SKM-1 treated with dmso at 0.1 percent for 144 hours (cell line): ENCODE measurements around the gene CWH43.
A peak's percentile ranks its signal among the peaks of the same experiment; 100 is the strongest.
"Not testable (repeated sequence)": the region's sequence is repeated elsewhere in the genome, so short reads cannot be mapped to it uniquely, and the experiment has no call there.

Experiments used
- DNase-seq: peaks from one replicate; lab custom pipeline; 2025; ENCODE audit not compliant: unreplicated experiment; lab: John Stamatoyannopoulos, UW

CWH43 gene

DNA sequence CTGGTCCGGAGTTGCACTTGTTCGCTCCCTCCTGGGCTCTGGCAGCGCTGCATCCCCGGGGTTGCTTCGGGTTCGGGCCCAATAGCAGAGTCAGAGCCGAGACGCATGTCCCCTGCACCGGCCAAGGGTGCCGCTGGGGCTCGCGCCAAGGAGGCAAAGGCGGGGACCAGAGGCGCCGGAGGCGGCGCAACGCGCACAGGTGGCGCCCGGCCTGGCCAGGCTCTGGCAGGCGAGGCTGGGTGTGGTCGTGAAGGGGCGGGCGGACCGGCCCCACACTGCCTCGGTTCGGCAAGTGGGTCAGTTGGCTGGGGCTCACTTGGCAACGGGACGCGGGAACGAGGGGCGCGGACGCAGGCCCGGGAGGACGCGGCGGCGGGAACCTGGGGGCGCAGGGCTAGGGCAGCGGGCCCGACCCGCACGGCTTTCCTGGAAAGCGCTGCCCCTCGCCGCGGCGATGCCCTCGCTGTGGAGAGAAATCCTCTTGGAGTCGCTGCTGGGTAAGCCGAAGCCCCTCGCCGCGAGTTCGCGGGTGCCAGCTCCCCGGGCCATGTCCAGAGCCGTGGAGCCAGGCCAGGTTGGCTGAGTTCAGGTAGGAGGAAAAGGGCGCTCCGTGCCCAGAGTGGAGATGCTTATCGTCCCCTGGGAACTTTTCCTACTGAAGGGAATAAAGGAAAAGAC, at the start of gene CWH43:
TSS of gene CWH43 (plus strand) at position 300 of the 678 bp plus-strand sequence. CDS start at position 455, 155 bp downstream.
- no peak for DNase-seq

GRCh38 chr4:48937033-48937432, 49.0 kb upstream of the CWH43 start:
- no peak for DNase-seq

GRCh38 chr4:48938831-48939230, 47.2 kb upstream of the CWH43 start:
- no peak for DNase-seq

- DNase-seq: no peak
Measured at GRCh38 chr4:48939785-48940184, 46.3 kb upstream of the CWH43 start.

GRCh38 chr4:48943387-48943786, 42.7 kb upstream of the CWH43 start:
- DNase-seq: no peak

DNA sequence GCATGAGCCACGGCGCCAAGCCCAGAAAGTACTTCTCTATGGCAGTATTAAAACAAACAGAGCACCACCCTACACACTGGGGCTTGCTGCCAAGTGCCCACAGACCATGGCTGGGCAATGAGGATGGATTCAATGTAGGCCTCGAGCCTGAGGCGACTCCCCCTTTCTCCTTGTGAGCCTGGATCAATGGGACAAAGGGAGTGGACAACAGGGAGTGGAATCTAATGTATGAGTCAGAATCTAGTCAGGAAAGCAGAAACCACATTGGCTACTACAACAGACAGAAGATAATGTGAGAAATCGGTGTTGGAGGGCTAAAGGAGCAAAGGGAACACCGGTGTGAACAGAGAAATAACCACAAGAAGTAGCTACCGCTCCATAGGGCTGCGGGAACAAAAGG, 41.8 kb upstream of the CWH43 start:
- DNase-seq: no peak

DNA sequence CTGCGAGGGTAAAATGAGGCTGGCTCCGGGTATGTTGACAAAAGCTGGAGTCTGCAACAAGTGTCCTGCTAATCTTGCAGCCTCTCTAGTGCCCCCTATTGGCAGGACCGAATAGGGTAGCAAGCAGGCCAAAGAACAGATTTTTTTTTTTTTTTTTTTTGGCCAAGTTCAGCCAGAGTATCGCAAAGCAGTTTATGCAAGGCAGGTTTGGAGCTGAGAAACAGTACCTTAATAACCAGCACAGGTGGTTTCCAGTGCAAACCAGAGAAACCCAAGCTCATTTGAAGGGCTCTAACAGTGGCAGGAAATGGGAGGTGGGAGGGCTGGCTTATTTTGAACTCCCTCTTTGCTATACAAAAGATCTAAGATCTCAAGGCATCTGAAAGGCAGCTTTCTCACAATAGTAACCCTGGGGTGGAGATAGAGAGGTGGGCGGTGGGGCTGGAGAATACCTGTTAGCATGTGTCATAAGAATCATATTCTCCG, 41.3 kb upstream of the CWH43 start:
- DNase-seq: peak; percentile 27

DNA sequence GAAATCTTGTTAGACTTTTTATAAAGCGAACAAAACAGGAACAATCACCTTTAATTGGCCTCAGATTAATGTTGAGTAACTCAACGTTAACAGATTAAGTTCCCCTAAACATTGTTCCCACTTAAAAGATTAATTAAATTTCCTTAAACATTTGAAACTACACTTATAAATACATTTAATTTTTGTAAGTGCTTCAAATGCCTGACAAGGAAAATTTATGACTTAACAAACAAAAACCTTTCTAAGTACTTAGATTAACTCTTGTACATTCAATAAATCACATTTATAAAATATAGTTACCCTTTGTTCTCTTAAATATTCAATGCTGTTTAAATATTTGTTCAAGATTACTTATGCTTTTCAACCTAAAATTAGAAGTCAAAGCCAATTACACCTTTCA, 40.1 kb upstream of the CWH43 start:
- no peak for DNase-seq

DNA sequence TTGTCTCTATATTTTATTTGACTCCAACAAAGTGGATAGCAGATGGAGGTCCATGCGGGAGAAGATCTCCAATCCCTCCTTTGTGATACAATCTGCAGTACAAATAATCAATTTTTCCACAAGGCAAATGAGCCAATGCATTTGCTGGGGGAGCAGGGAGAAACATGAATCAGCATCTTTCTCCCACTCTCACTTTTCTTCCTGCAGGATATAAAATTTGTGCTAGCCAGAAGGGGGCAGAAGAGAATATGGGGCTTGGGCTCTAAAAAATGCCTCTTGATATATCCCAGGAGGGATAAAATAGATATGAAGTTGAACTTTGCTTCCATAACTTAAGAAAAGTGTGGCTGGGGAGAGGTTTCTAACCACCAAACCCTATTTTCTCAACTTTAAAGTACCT, 38.3 kb upstream of the CWH43 start:
- no peak for DNase-seq

- no peak for DNase-seq
Measured at GRCh38 chr4:48949086-48949485, 37.0 kb upstream of the CWH43 start.

- no peak for DNase-seq
Measured at GRCh38 chr4:48949518-48950219, 36.4 kb upstream of the CWH43 start.

DNA sequence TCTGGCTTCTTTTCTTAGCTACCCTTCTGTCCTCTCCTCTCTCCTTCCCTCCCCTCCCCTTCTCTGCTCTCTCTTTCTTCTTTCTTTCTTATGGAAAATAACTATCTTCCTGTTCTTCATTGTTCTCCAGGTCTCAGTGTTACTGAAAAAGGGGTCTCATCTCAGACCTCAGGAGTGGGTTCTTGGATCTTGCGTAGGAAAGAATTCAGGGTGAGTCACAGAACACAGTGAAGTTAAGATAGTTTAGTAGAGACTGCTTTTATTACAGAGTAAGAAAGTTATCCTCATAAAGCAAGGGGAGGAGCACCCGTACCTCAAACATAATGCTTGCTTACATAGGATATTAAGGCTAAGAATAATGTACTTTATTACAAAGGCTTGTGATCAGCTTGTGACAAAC, 31.8 kb upstream of the CWH43 start:
- DNase-seq: no peak

GRCh38 chr4:48957366-48957765, 28.7 kb upstream of the CWH43 start:
- DNase-seq: not testable (repeated sequence)

GRCh38 chr4:48958582-48958981, 27.5 kb upstream of the CWH43 start:
- DNase-seq: no peak

DNA sequence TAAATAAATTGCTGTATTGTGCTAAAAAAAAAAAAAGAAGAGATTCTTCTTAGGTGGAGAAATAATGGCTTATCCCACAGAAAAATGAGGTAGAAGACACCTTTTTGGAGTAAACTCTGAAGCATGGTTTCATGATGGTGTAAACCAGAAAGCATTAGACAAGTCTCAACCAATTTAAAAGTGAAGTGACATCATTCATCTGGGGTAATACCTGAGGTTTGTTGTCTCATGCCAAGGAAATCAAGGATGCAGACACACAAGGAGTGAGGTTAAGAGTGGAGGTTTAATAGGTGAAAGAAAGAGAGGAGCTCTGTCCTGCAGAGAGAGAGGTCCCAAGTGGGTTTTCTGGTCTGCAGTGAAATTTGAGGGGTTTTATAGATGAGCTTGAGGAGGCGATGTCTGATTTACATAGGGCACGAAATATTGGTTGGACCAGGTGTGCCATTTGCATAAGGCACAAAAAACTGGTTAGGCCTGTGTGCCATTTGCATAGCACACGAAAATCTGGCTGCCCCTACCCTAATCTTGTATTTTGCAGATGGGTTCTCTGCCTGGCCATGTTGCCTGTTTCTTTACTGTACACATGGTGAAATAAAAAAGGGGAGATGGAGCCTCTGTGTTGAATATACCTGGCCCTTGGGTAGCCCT, 25.0 kb upstream of the CWH43 start:
- no peak for DNase-seq

- DNase-seq: no peak
Measured at GRCh38 chr4:48962636-48963035, 23.4 kb upstream of the CWH43 start.

- DNase-seq: peak; percentile 84
Measured at GRCh38 chr4:48963042-48963679, 22.9 kb upstream of the CWH43 start.

- DNase-seq: no peak
Measured at GRCh38 chr4:48967101-48967500, 19.0 kb upstream of the CWH43 start.

DNA sequence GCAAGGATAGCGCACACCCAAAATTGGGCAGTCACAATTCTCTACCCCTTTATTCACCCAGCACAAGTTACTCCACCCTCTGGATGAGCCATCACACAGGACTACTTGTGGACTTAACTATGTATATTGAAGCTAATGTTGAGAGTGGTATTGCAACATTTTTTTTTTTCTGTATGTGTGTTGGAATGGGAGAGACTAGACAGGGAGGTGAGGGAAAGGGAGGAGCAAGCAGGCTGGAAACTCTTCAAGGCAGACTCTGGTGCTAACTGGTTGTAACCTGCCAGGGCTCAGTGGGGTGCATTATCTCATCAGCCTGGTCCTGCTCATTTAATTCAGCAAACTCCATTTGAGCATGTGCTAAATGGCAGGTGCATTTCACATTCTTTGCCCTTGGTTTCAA, 18.4 kb upstream of the CWH43 start:
- DNase-seq: no peak

GRCh38 chr4:48968814-48969213, 17.3 kb upstream of the CWH43 start:
- no peak for DNase-seq

DNA sequence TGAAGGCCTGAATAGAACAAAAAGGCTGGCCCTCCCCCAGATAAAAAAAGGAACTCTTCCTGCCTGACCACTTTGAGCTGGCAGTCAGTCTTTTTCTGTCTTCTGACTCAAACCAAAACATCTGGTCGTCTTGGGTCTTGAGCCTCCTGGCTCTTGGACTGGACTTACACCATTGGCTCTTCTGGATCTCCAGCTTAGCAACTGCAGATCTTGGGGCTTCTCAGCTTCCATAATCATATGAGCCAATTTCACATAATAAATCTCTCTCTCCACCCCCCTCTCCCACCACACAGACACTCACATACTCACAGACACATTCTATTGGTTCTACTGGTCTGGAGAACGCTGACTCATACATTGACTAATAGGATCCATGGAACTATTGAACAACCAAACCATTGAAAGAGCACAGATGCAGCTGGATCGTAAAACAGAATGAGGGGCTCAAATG, 15.6 kb upstream of the CWH43 start:
- no peak for DNase-seq
